Astrocyte (in vitro differentiated cells and primary cell): Measurements from ENCODE around the gene DUSP28.

Experiments used
- CTCF ChIP-seq: IDR thresholded peaks from 2 replicates; pipeline ENCODE4 v1.5.1; 2011; ENCODE audit warnings: low read depth, mild to moderate bottlenecking, inconsistent platforms, low read length, moderate library complexity; ENCODE audit not compliant: insufficient read depth
- EZH2 ChIP-seq: IDR thresholded peaks from 2 replicates; pipeline ENCODE4 v1.6.1; 2012; ENCODE audit warnings: mild to moderate bottlenecking, low read length, inconsistent platforms; ENCODE audit not compliant: insufficient read depth

GRCh38 chr2:240584486-240585031 lies 24.4 kb downstream of the DUSP28 start:
- TF ChIP-seq CTCF (no peak), EZH2 (no peak)
